Thyroid gland (tissue), 4 donors: ENCODE measurements around the gene MPPED1.

Experiments used
- POLR2A ChIP-seq, 2 donors: fragments of 450-650 bp; IDR thresholded peaks; one replicate each; pipeline ENCODE4 v1.6.1; 2017; ENCODE audit warnings: antibody characterized with exemption in 2 of 2, mild to moderate bottlenecking in 2 of 2, moderate library complexity in 1 of 2
- TF ChIP-seq, protein P1 (sequence below), 6 experiments: fragments of 200-600 bp in 3 of 6; fragments of 450-650 bp in 3 of 6; sonication (generic) in 3 of 6; IDR thresholded peaks; one replicate each; pipeline ENCODE4 v1.5.1; 2016 to 2019; ENCODE audit warnings: antibody characterized with exemption in 6 of 6, mild to moderate bottlenecking in 2 of 6, inconsistent platforms in 1 of 6, moderate library complexity in 1 of 6

DNA sequence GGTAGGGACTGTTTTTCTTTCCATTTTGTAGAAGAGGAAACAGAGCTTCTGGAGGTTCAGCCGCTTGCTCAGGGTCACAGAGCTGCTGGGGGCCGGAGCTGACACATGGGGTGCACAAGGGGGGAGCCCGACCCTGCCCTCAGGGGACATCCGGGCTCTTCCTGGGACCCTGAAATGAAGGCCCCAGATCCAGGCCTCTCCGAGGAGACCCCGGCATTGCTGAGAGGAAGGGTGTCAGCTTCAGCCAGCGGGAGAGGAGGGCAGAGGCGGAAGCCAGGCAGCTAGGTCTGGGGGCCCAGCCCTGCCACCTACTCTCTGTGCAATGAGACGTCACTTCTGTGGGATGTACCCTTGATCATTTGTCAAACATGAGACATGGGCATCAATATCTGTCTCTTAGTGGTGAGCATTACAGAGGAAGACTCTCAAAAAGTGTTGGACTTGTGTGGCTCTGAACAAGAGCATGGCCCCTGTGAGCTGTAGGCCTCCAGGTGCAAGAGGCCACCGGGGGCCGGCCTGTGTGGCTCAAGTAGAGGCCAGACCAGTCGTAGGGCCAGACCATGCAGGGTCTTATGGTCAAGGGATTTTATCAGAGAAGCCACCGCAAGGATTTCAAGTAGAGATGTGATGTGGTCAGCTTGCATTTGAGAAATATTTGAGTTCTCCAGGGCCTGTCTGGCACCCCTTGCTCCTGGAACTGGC, 10.3 kb downstream of the MPPED1 start:
- TF ChIP-seq POLR2A (IDR thresholded peaks at IDR 0.05): no peak
- TF ChIP-seq, protein P1, sequence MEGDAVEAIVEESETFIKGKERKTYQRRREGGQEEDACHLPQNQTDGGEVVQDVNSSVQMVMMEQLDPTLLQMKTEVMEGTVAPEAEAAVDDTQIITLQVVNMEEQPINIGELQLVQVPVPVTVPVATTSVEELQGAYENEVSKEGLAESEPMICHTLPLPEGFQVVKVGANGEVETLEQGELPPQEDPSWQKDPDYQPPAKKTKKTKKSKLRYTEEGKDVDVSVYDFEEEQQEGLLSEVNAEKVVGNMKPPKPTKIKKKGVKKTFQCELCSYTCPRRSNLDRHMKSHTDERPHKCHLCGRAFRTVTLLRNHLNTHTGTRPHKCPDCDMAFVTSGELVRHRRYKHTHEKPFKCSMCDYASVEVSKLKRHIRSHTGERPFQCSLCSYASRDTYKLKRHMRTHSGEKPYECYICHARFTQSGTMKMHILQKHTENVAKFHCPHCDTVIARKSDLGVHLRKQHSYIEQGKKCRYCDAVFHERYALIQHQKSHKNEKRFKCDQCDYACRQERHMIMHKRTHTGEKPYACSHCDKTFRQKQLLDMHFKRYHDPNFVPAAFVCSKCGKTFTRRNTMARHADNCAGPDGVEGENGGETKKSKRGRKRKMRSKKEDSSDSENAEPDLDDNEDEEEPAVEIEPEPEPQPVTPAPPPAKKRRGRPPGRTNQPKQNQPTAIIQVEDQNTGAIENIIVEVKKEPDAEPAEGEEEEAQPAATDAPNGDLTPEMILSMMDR (IDR thresholded peaks at IDR 0.05): no peak
